ENCODE data around the gene GRAP2. TPM values are rescaled to one million over a fixed set of nuclear protein-coding genes. Genes with fewer than 3 reads are reported as not detected.
"Not testable (repeated sequence)": the region's sequence is repeated elsewhere in the genome, so short reads cannot be mapped to it uniquely, and the experiment has no call there.

GRAP2 gene
- total RNA-seq, 1 donor from 2014 or later = not detected

DNA sequence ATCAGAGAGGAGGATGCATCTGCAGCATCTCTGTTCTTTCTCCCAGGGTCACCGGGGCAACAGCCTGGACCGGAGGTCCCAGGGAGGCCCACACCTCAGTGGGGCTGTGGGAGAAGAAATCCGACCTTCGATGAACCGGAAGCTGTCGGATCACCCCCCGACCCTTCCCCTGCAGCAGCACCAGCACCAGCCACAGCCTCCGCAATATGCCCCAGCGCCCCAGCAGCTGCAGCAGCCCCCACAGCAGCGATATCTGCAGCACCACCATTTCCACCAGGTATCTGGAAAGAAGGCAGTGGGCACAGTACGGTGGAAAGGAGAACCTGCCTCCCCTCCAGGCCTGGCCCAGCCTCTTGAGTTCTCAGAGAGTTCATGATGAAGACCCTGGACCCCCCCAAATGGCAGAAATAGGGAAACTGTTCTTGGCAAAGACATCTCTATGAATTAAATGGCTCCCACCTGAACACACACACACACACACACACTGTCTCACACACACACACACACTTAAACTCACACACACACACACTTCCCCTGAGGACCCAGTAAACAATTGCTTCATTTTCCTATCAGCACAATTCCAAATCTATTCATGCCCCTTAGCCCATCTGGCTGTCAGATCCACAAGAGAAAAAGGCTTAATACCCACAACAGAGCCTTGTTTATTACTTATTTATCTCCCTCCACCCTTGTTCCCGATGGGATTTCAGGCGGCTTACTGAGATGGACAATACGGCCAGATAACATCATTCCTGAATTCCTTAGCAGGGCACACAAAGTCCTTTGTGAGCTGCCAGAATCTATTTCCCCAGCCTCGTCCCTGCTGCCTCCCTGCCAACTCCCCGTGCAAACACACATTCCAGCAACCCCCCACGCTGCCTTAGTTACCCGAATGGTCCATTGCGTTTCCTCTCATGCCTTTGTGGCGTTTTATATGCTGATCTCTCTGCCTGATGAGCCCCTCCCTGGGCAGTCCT lies 67.4 kb downstream of the GRAP2 start:
- DNase-seq = peak; percentile 54

DNA sequence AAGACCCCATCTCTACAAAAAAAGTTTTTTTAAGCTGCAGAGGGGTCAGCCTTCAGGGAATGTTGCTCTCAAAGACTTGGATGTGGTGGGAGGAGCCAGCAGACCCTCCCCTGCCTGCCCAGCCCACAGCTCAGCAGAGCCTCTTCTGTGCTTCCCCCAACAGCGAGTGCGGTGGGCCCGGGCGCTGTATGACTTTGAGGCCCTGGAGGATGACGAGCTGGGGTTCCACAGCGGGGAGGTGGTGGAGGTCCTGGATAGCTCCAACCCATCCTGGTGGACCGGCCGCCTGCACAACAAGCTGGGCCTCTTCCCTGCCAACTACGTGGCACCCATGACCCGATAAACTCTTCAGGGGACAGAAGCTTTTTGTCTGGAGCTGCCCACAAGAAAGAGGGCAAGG lies 69.9 kb downstream of the GRAP2 start:
- DNase-seq = no peak

GRCh38 chr22:39972641-39973040 lies 71.8 kb downstream of the GRAP2 start:
- no peak for DNase-seq

- no peak for DNase-seq
These were observed 72.8 kb downstream of the GRAP2 start for GRCh38 chr22:39973656-39974055.

DNA sequence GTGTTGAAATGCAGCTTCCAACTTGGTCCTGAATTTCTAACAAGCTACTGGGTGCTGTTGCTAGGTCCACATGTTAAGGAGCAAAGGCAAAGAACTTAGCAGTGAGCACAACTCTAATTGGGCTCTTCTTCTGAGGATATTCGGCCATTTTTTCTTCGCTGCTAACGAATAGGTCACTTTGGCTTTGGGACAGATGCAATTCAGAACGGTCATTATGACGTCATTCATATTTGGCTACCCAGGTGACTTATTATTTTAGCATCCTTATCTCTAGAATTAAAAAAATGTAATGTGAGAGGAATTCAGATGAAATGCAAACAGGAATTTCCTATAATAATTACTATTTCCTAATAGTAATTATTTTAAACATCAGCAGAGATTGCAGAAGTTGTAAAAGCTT lies 73.2 kb downstream of the GRAP2 start:
- DNase-seq = no peak

GRCh38 chr22:39979048-39979447 lies 78.2 kb downstream of the GRAP2 start:
- DNase-seq = no peak

GRCh38 chr22:39979458-39979857 lies 78.6 kb downstream of the GRAP2 start:
- no peak for DNase-seq

GRCh38 chr22:39980596-39980995 lies 79.7 kb downstream of the GRAP2 start:
- DNase-seq = no peak

GRCh38 chr22:39983346-39983745 lies 82.5 kb downstream of the GRAP2 start:
- DNase-seq = no peak

GRCh38 chr22:39984006-39984405 lies 83.1 kb downstream of the GRAP2 start:
- no peak for DNase-seq

DNA sequence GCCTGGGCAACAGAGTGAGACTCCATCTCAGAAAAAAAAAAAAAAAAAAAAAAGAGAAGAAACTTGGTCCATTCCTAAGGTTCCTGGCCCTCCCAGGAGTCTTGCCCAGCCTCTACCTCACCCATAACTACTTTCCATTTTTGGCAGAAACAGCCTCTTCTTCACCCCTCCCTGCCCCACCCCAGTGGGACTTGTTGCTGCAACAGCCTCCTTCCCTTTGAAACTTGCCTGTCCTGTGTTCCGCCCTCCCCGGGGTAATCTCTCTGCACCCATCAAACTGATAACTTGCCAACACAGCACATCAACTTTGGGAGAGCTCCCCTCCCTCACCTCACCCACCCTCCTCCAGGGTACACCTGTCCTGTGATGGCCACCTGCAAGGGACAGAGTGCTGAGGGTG lies 83.9 kb downstream of the GRAP2 start:
- no peak for DNase-seq

- DNase-seq = no peak
These were observed 84.6 kb downstream of the GRAP2 start for GRCh38 chr22:39985383-39986035.

- DNase-seq = no peak
These were observed 87.7 kb downstream of the GRAP2 start for GRCh38 chr22:39988386-39989114.

DNA sequence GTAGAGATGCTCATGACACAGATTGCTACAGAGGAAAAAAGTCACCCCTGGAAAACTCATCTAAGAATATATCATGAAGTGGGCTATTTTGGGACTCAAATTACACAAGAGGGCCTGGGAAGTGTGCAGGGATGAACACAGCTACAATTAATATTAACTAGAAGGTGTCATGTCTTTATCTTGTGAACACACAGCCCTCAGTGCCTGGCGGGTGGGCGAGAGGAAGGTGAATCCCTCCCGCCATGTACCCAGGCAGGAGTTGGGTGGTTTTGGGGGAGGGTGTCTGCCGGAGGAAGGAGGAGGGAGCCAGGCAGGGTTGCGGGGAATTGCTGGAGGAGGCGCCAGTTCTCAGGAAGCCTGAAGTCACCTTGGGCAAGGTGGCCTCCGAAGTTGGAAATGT lies 88.7 kb downstream of the GRAP2 start:
- no peak for DNase-seq

GRCh38 chr22:39990686-39991085 lies 89.8 kb downstream of the GRAP2 start:
- DNase-seq = no peak

DNA sequence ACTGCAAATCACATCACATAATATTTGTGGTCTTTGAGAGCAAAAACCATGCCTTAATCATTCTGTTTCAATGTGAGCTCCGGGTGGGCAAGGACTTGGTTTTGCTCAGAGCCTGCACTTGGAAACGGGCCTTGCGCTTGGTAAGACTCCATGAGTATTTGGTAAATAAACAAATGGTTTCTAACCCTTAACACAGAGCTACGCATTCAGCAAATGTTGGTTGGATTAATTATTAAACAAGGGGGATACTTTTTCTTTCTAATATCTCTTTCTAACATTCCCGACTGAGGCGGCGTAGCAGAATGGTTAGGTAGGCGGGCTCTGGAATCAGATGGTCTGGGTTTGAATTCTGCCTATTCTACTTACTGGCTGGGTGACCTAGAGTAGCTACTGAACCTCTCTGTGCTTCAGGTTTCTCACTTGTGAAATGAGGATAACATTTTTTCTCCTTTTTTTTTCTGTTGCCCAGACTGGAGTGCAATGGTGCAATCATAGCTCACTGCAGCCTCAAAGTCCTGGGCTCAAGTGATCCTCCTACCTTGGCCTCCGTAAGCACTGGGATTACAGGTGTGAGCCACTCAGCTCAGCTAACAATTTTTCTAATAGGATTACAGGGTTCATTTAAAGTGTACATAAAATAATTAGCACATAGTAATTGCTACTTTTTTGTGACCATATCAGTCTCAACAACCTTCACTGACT lies 90.4 kb downstream of the GRAP2 start:
- DNase-seq = no peak

- no peak for DNase-seq
These were observed 91.4 kb downstream of the GRAP2 start for GRCh38 chr22:39992088-39992826.

DNA sequence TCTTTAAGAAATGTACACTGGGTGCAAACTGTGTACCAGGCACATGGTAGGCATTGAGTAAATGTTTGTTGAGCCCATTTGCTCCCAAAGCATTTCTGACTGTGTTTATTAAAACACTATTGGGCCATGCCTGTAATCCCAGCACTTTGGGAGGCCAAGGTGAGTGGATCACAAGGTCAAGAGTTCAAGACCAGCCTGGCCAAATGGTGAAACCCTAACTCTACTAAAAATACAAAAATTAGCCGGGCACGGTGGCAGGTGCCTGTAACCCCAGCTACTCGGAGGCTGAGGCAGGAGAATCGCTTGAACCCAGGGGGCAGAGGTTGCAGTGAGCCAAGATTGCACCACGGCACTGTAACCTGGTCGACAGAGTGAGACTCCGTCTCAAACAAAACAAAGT lies 92.0 kb downstream of the GRAP2 start:
- DNase-seq = not testable (repeated sequence)

DNA sequence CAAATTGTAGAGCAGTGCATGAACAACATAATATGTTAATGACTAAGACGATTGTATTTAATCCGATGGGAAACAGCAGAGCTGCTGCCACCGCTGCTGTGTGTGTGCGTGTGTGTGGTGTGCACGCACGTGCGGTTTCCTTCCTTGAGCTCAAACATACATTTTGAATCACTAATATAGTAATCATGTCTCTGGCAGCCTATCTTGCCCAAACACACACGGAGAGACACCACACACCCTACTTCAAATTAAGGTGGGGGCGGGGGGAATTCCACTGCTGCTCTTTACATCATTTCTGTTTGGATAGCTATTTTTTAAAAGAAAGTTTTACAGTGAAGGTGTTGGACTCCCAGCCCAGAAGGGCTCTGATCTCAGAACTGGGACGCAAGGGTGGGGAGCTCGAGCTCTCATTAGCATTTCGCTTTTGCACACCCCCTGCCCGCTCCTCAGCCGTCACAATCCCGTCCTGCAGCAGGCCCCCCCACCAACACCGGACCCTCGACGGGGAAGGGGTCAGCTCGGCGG lies 93.2 kb downstream of the GRAP2 start:
- DNase-seq = peak; percentile 36

- peak; percentile 10 for DNase-seq
These were observed 93.9 kb downstream of the GRAP2 start, which contains the start of gene FAM83F for GRCh38 chr22:39994566-39995392. Gene FAM83F (plus strand): TSS chr22:39994954. CDS start chr22:39995043, 89 bp downstream.
